Head of caudate nucleus (tissue), 42 donors: ENCODE data around the gene PTDSS2.

Source experiments
- DNase-seq, 42 donors: peaks; one replicate each; pipeline versions ENCODE4 v3.0.0 to v3.0.0-alpha.2; 2020 to 2021; ENCODE audit warnings: mixed read lengths in 7 of 42
- intact Hi-C: fragments of 100-400 bp; cut with DNase I; formaldehyde crosslinking; loops from one replicate; pipeline ENCODE4 v1.15.0; 2022

PTDSS2 gene

GRCh38 chr11:497565-498296, 47.7 kb downstream of the PTDSS2 start:
- DNase-seq = no peak

GRCh38 chr11:498297-499181, 48.5 kb downstream of the PTDSS2 start:
- DNase-seq = no peak
- intact Hi-C loops = no loop called here

More at GRCh38 chr11:497565-498296, 47.7 kb downstream of the PTDSS2 start:
- intact Hi-C loops = no loop called here

DNA sequence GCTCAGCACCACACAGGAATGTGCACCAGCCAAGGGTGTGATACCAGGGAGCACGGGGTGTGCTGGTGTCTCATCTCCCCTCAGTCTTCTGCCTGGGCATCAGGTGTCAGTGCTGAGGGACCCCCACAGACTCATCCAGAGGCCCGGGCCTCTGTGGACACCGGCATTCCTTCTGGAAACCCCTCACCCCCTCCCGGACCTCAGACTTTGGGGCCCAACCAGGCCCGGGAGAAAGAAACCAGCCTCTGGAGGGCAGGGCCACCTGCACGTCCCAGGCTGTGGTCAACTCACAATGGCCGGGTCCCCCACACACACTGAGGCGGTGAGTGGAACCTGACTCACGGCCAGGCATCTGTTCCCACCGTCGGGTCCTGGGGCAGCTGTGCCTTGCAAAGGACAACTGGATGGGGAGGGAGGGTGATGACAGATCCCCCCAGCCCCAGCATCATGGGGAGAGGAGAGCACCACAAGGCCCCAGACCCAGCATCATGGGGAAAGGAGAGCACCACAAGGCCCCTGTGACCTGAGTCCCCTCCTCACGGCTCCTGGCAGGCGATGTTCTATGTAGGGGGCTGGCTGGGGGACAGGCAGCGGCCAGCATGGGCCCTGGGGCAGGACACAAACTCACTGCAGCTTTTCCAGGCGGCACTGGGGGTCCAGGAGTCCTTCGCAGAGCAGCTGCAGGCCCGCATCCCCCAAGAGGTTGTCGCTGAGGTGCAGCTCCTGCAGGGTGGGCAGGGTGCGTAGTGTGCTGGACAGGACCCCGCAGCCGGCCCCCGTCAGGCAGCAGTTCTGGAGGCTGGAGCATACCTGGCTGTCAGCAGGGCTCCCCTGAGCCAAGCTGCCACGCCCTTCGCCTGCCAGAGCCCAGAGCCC, 49.4 kb downstream of the PTDSS2 start:
- intact Hi-C loops = no loop called here
- DNase-seq = no peak

- intact Hi-C loops = no loop called here
- no peak for DNase-seq
These were observed 51.1 kb downstream of the PTDSS2 start for GRCh38 chr11:501001-501682.

GRCh38 chr11:501683-502287, 51.7 kb downstream of the PTDSS2 start:
- DNase-seq = no peak
- intact Hi-C loops = no loop called here

- intact Hi-C loops = no loop called here
- DNase-seq = no peak
These were observed 52.5 kb downstream of the PTDSS2 start for GRCh38 chr11:502288-503178.

DNA sequence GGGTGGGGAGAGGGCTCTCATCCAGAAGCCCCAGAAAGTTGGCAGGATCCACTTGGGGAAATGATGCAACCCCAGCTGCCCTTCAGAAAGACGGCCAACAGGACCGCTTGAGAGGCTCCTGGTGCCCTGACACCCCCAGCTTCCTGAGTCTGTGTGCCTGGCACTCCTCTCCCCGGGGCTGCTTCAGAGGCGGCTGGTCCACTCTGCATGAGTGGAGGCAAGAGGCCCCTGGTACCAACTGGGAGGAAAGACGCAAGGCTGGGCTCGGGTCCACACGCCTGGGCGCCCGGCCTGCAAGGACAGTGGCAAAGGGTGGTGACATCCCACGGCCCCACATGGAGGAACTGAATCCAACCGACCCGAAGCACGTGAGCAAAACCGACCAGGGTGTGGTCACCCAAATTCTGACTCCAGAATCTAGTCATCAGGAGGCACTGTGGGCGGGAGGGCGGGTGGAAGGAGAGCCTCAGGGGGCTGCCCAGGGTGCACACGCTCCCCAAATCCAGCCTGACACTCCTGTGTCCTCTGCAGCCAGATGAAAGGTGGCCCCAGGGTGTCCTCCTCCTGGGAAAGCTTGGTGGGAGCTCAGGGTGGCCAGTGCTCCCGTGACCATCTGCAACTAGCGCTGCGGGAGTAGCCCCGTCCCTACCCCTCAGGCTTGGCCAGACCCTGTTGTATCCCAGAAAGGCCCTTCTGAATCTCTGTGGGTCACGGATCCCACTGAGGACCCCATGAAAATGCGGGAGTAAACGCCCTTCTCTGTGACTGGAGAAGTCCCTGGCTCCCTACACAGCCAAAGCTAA, 53.3 kb downstream of the PTDSS2 start:
- intact Hi-C loops = no loop called here
- DNase-seq = peak; percentile 69 to 96 (median 88)

GRCh38 chr11:504053-504993, 54.2 kb downstream of the PTDSS2 start:
- peak in 7 of 42 donors; percentile 14 to 65 (median 40) for DNase-seq
- intact Hi-C loops = no loop called here

- DNase-seq = no peak
- intact Hi-C loops = loop anchor here (5.0 kb wide), 1 partner anchor 58 kb away; no protein-coding TSS in a partner anchor
These were observed 54.9 kb downstream of the PTDSS2 start for GRCh38 chr11:504994-505344.

- DNase-seq = peak; percentile 91 to 99 (median 97)
- intact Hi-C loops = loop anchor here (5.0 kb wide), 1 partner anchor 59 kb away; no protein-coding TSS in a partner anchor
These were observed 56.3 kb downstream of the PTDSS2 start for GRCh38 chr11:506238-506994.

- intact Hi-C loops = loop anchor here (5.0 kb wide), 1 partner anchor 60 kb away; no protein-coding TSS in a partner anchor
- peak; percentile 95 to 100 (median 99) for DNase-seq
These were observed 57.1 kb downstream of the PTDSS2 start, which contains the start of gene RNH1 for GRCh38 chr11:506995-507726. Gene RNH1, minus strand, starts transcription at chr11:507242. Its CDS starts 5,080 bp downstream, at chr11:502162.

GRCh38 chr11:507727-508515, 57.8 kb downstream of the PTDSS2 start:
- intact Hi-C loops = loop anchor here (5.0 kb wide), 1 partner anchor 61 kb away; no protein-coding TSS in a partner anchor
- DNase-seq = no peak

GRCh38 chr11:508956-509355, 58.9 kb downstream of the PTDSS2 start:
- intact Hi-C loops = loop anchor here (5.0 kb wide), 1 partner anchor 62 kb away; no protein-coding TSS in a partner anchor
- DNase-seq = peak in 1 of 42 donors; percentile 20
